Glutamatergic neuron (in vitro differentiated cells): ENCODE results near the gene LCOR. TPM values are rescaled to one million over a fixed set of nuclear protein-coding genes. Genes with fewer than 3 reads are reported as not detected.

Experiments
- DNase-seq: peaks from one replicate; pipeline ENCODE4 v3.0.0; 2022
- H3K27ac Mint-ChIP-seq: one replicate; pipeline ENCODE4 v1.8.0; 2020; ENCODE audit warnings: mild to moderate bottlenecking, mixed read lengths, inconsistent platforms; ENCODE audit not compliant: unreplicated experiment
- H3K27me3 Mint-ChIP-seq: one replicate; pipeline ENCODE4 v1.8.0; 2020; ENCODE audit warnings: mild to moderate bottlenecking, moderate library complexity, mixed read lengths, inconsistent platforms; ENCODE audit not compliant: unreplicated experiment
- H3K36me3 Mint-ChIP-seq: one replicate; pipeline ENCODE4 v1.8.0; 2020; ENCODE audit warnings: mild to moderate bottlenecking, mixed read lengths, inconsistent platforms; ENCODE audit not compliant: unreplicated experiment
- H3K4me1 Mint-ChIP-seq: one replicate; pipeline ENCODE4 v1.8.0; 2020; ENCODE audit warnings: mild to moderate bottlenecking, low read depth, mixed read lengths, inconsistent platforms; ENCODE audit not compliant: unreplicated experiment
- H3K4me3 Mint-ChIP-seq: one replicate; pipeline ENCODE4 v1.8.0; 2020; ENCODE audit warnings: mild to moderate bottlenecking, mixed read lengths, inconsistent platforms; ENCODE audit not compliant: unreplicated experiment
- H3K9me3 Mint-ChIP-seq: one replicate; pipeline ENCODE4 v1.8.0; 2020; ENCODE audit warnings: mild to moderate bottlenecking, moderate library complexity, mixed read lengths, inconsistent platforms; ENCODE audit not compliant: unreplicated experiment
- CTCF ChIP-seq: fragments of 200-600 bp; sonication (generic); IDR thresholded peaks from one replicate; pipeline ENCODE4 v1.5.0; 2021; ENCODE audit not compliant: partially characterized antibody, unreplicated experiment
- total RNA-seq: library from RNA; stranded (reverse); fragmentation: NEBNext Ultra II Directional; extraction: Animal tissue kit (Norgen Biotek cat#: 25700); gene quantifications from one replicate; pipeline ENCODE4 v1.2.1, GENCODE V29; 2021; ENCODE audit not compliant: unreplicated experiment

Gene LCOR
- total RNA-seq, 1 donor from 2014 or later: 132 TPM

DNA sequence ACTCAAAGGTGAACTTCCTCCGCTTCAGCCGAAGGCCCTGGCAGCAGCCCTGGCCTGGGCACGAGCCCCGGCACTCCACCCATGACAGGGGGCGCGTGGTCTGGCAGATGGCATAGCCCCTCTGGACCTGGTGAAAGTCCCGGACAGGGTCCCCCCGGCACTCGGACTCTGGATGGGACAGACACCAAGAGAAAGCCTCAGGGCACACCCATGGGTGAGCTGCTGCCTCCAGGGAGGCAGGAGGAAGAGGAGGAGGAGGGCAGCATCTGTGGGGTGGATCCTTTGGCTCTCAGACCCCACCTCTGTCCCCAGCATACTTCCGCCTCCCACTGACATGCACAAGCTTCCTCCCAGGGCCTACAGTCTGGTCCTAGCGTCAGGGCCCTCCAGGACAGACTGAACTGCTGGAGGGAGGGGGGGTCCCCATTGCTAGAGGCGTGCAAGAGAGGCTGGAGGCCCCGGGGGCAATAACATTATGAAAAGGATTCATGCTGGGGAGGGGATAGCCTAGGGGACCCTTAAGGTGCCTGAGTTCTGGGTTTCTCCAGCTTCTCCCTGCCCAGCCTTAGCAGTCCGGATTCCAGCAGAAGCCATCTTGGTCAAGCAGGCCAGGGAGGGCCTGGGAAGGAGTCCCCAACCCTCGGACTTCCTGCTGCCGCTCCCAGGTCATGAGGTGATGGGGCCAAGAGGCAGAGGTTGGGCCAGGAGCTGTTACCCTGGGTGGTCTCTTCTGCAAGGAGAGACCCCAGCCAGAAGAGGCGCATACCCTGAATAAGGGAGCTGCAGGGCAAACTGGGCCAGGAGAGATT is 169.3 kb downstream of the LCOR start:
- Mint-ChIP-seq H3K27me3 (peaks cover 7% of the 10 kb centered on the region), H3K36me3 (no peaks in the 10 kb centered on the region), H3K4me3 (no peak overlapping the region), H3K27ac (no peak overlapping the region), H3K4me1 (no peaks in the 10 kb centered on the region), H3K9me3 (no peaks in the 10 kb centered on the region)
- no peak for TF ChIP-seq CTCF
- no peak for DNase-seq

- no peak for TF ChIP-seq CTCF
- H3K36me3 Mint-ChIP-seq: peaks cover 11% of the 10 kb centered on the region
- H3K27me3 Mint-ChIP-seq: peaks cover 7% of the 10 kb centered on the region
- H3K27ac Mint-ChIP-seq: no peak overlapping the region
- H3K4me3 Mint-ChIP-seq: no peak overlapping the region
- no peaks in the 10 kb centered on the region for H3K4me1 Mint-ChIP-seq
- H3K9me3 Mint-ChIP-seq: no peaks in the 10 kb centered on the region
- no peak for DNase-seq
These were observed 170.6 kb downstream of the LCOR start for GRCh38 chr10:97002670-97003069.

DNA sequence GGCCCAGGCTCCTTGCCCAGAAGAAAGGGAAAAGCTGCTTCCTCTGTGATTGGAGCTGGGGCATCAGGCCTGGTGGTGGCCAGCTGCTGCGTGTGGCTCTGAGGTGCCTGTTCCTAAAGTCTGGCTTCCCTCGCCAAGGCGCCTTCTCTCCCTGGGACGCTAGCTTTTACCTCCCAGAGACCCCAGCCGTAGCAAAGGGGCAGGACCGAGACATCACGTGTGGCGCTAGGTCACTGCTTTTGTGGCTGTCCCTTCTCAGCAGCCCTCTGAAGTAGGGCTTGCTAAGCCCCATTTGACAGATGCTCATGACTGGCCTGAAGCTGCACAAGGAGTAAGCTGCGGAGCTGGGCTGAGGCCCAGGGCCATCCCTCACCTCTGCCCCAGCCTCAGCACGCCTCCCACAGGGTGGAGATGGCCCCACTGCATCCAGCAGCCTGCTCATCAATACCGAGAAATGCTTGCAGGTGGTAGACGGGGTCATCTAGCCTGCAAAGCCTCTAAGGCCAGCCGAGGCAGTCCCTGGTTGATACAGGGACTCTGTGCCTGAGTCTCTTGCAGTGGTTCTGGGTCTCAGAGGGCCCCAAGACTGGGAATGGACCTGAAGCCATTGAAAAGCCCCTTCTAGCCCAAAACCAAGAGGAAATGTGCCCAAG is 171.2 kb downstream of the LCOR start:
- no peaks in the 10 kb centered on the region for H3K9me3 Mint-ChIP-seq
- DNase-seq: no peak

DNA sequence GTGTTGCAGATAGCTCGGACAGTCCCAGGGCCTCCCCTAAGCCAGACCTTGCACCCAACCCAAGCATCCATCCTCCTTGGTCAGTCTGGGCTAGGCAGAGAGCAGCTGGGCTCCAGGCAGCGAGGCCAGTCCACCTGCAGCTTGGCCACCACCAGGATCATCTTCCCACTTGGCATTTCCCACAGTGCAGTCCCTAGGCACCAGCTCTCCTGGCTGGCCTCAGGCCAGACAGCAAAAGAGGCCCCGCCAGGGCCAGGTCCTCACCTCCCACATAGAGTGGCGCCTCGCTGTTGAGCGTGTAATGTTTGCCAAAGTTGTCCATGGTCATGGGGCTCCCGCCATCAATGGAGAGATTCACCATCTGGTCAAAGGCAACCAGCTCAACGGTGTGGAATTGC is 171.7 kb downstream of the LCOR start:
- Mint-ChIP-seq H3K9me3 (no peaks in the 10 kb centered on the region), H3K27me3 (peaks cover 7% of the 10 kb centered on the region), H3K27ac (no peak overlapping the region), H3K4me1 (no peaks in the 10 kb centered on the region), H3K4me3 (no peak overlapping the region), H3K36me3 (peaks cover 11% of the 10 kb centered on the region)
- no peak for TF ChIP-seq CTCF
- DNase-seq: no peak

More for the DNA sequence above, 171.2 kb downstream of the LCOR start:
- peaks cover 11% of the 10 kb centered on the region for H3K36me3 Mint-ChIP-seq
- H3K4me3 Mint-ChIP-seq: no peak overlapping the region
- TF ChIP-seq CTCF: no peak
- H3K4me1 Mint-ChIP-seq: no peaks in the 10 kb centered on the region
- no peak overlapping the region for H3K27ac Mint-ChIP-seq
- H3K27me3 Mint-ChIP-seq: peaks cover 7% of the 10 kb centered on the region

GRCh38 chr10:97004591-97004990 is 172.5 kb downstream of the LCOR start:
- no peak for DNase-seq
- no peak for TF ChIP-seq CTCF

More at GRCh38 chr10:97004591-97004990, 172.5 kb downstream of the LCOR start:
- Mint-ChIP-seq H3K27me3 (peaks cover 7% of the 10 kb centered on the region), H3K36me3 (peaks cover 11% of the 10 kb centered on the region), H3K9me3 (no peaks in the 10 kb centered on the region), H3K4me3 (no peak overlapping the region), H3K27ac (no peak overlapping the region), H3K4me1 (no peaks in the 10 kb centered on the region)
